Lower leg skin (tissue), 3 donors: ENCODE data around the gene FAM193A.

Experiments
- POLR2A ChIP-seq, 2 donors: fragments of 450-650 bp; IDR thresholded peaks; one replicate each; pipeline ENCODE4 v1.6.1; 2016 to 2017; ENCODE audit warnings: antibody characterized with exemption in 2 of 2, mild to moderate bottlenecking in 1 of 2, moderate library complexity in 1 of 2
- TF ChIP-seq, protein P1 (sequence below), 3 donors: fragments of 450-650 bp; IDR thresholded peaks; one replicate each; pipeline ENCODE4 v1.5.1; 2016; ENCODE audit warnings: antibody characterized with exemption in 3 of 3, mild to moderate bottlenecking in 3 of 3, moderate library complexity in 2 of 3

DNA sequence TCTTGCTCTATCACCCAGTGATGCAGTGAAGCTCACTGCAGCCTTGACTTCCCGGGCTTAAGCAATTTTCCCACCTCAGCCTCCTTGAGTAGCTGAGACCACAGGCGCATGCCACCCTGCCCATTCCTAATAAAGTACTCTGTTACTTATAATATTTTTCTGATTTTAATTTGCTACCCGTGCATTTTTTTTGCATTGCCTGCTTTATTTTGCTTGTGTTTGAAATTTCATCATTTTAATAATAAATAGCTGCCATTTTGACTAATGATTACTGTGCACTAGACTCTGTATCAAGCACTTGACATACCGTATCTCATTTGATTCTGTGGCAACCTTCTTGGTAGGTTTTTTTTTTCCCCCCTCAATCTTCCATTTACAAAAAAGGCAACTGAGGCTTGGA is 41.7 kb downstream of the FAM193A start:
- TF ChIP-seq, protein P1, sequence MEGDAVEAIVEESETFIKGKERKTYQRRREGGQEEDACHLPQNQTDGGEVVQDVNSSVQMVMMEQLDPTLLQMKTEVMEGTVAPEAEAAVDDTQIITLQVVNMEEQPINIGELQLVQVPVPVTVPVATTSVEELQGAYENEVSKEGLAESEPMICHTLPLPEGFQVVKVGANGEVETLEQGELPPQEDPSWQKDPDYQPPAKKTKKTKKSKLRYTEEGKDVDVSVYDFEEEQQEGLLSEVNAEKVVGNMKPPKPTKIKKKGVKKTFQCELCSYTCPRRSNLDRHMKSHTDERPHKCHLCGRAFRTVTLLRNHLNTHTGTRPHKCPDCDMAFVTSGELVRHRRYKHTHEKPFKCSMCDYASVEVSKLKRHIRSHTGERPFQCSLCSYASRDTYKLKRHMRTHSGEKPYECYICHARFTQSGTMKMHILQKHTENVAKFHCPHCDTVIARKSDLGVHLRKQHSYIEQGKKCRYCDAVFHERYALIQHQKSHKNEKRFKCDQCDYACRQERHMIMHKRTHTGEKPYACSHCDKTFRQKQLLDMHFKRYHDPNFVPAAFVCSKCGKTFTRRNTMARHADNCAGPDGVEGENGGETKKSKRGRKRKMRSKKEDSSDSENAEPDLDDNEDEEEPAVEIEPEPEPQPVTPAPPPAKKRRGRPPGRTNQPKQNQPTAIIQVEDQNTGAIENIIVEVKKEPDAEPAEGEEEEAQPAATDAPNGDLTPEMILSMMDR (IDR thresholded peaks at IDR 0.05) = no peak
- TF ChIP-seq POLR2A (IDR thresholded peaks at IDR 0.05) = no peak
